HG03064 (cell line): Measurements from ENCODE around the gene ISL2.

Source experiments
- ATAC-seq: cut with Tn5 transposase; IDR thresholded peaks from one replicate; pipeline ENCODE4 v1.9.1; 2021; ENCODE audit warnings: low read depth; ENCODE audit not compliant: unreplicated experiment

ISL2 gene

DNA sequence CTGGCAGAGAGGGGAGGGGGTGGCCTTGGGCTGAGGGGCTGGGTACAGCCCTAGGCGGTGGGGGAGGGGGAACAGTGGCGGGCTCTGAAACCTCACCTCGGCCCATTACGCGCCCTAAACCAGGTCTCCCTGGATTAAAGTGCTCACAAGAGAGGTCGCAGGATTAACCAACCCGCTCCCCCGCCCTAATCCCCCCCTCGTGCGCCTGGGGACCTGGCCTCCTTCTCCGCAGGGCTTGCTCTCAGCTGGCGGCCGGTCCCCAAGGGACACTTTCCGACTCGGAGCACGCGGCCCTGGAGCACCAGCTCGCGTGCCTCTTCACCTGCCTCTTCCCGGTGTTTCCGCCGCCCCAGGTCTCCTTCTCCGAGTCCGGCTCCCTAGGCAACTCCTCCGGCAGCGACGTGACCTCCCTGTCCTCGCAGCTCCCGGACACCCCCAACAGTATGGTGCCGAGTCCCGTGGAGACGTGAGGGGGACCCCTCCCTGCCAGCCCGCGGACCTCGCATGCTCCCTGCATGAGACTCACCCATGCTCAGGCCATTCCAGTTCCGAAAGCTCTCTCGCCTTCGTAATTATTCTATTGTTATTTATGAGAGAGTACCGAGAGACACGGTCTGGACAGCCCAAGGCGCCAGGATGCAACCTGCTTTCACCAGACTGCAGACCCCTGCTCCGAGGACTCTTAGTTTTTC, 4.9 kb downstream of the ISL2 start:
- no peak for ATAC-seq

DNA sequence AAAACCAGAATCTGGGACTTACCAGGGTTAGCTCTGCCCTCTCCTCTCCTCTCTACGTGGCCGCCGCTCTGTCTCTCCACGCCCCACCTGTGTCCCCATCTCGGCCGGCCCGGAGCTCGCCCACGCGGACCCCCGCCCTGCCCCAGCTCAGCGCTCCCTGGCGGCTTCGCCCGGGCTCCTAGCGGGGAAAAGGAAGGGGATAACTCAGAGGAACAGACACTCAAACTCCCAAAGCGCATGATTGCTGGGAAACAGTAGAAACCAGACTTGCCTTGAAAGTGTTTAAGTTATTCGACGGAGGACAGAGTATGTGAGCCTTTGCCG, 5.4 kb downstream of the ISL2 start:
- ATAC-seq, result no peak

DNA sequence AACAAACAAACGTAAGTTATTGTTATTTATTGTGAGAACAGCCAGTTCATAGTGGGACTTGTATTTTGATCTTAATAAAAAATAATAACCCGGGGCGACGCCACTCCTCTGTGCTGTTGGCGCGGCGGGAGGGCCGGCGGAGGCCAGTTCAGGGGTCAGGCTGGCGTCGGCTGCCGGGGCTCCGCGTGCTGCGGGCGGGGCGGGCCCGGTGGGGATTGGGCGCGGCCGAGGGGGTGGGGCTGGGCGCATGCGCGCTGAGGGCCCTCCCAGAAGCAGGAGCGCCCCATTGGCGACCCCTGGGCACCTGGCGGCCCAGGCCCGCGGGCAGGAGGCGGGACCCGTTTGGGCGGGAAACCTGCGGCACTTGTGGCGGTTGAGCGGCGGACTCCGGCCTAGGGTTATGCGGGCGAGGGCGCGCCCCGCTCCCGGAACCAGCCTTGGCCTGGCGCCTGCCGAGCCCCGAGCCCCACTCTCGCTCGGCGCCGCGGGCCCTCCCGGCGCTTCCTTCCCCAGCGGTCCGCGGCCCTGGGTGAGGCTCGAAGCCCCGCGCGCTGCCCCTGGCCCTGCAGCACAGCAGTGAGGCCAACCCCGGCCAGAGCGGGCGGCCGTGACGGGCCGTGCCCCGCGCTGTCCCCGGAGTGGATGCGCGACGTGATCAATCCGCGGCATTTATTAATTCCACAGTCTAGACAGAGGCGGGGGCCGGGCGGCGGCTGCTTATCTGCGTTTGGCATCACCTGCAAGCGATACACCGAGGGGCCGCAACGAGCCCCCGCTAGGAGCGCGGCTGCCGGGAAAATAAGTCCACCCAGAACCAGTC, 6.0 kb downstream of the ISL2 start:
- ATAC-seq, result no peak

DNA sequence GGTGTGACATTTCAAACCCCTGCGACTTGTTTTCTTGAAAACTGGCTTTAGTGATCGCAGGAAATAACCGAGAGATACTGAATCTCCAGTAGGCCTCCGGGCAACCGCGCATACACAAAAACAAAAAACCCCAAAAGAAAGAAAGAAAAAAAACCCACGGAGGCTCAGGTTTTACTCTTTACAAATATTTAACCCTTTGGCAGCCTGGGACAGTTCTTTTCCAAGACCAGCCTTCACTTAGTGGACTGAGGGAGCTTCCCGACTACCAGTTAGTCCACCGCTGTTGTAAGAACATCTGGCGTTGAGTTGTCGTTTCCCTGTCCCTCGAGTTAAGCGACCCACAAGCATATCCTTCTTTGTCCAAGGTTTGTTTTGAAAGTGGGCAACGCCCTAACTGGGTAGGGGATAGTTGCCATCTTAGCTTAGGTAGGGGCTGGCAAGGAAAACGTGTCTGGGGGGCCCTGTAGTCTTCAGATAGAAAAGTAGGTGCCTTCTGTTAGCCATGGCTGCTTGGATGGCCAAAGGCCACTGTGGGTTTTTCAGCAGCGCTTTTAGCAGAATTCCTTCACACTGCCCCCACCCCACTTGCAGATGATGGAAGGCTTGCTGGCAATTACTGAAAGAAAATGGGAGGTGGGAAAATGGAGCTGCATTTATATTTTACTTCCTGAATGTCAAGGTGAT, 6.9 kb downstream of the ISL2 start:
- ATAC-seq, result no peak

DNA sequence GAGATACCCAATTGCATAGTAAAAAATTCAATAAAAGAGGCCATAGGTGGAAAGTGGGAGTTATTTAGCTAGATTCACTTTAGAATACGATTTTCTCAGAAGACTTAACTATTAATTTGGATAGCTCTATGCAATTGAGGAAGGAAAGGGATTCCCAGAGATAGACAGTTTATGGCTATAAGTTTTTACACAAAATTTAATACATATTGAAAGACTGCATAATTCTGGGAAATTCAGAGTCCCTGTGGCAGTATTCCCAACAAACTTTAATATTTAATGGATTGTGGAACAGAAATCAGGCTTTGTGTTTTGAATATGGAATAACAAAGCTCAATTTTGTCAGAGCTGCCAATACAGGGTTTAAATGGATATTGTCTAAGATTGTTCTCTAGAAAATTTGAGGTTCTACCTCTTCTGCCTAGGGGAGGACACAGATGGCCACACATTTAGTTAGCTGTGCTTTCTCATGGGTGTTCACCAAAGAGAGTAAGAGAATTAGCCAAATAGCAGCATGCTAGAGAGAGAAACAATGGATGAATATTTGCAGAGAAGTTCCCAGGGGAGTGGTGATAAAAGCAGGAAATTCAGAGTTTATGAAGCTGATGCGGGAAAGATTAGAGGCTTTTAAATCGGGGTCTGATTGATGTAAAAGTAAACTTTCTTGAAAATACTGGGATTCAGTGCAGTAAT, 8.5 kb downstream of the ISL2 start:
- ATAC-seq, result no peak

DNA sequence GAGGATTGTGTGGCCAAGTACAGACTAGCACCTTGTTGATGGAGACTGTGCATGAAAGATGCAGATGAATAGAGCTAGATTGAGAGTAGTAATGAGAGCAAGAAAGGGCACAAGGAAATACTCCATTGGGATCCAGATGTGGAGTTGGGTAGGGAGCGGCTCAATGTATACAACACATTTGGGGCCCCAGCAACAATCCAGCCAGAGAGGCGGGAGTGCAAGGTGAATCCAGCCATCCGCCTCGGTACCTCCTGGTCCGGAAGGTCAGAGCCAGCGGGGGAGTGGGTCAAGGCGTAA, 9.0 kb downstream of the ISL2 start:
- ATAC-seq, result no peak

DNA sequence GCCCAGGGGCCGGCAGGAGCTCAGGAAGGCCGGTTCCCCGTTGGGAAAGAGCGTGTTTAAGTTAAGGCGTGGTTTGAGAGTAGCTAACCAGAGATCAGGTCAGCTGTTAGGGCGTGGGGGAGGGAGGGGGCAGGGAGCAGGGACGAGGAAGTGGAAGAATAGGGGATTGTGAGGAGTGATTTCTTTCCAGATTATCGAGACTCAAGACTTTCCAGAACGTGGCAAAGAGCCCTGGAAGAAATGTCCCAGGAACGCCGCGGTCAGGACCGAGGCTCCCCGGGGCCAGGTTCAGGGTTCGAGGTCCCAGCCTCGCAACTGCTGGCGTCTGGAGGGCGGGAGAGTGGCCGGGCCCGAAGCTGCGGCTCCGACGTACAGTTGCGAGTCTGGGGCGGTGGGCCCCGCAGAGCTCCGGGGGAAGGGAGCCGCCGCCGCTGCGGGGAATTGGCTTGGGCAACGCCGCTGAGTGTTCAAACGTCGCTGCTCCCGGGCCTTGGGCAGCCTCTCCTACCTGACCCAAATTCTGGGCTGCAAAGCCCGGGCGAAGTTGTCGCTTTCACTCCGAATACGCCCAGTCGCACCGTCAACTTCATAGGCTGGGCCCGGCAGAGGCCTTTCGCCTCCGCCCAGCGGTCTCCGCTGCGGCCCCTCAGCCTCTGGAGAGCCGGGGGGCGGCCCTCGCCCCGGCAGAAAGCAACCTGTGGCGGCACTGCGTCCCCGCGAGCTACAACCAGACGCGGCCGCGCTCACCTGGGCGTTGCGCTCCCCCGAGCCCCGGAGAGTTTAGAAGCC, 9.5 kb downstream of the ISL2 start:
- ATAC-seq, result no peak

DNA sequence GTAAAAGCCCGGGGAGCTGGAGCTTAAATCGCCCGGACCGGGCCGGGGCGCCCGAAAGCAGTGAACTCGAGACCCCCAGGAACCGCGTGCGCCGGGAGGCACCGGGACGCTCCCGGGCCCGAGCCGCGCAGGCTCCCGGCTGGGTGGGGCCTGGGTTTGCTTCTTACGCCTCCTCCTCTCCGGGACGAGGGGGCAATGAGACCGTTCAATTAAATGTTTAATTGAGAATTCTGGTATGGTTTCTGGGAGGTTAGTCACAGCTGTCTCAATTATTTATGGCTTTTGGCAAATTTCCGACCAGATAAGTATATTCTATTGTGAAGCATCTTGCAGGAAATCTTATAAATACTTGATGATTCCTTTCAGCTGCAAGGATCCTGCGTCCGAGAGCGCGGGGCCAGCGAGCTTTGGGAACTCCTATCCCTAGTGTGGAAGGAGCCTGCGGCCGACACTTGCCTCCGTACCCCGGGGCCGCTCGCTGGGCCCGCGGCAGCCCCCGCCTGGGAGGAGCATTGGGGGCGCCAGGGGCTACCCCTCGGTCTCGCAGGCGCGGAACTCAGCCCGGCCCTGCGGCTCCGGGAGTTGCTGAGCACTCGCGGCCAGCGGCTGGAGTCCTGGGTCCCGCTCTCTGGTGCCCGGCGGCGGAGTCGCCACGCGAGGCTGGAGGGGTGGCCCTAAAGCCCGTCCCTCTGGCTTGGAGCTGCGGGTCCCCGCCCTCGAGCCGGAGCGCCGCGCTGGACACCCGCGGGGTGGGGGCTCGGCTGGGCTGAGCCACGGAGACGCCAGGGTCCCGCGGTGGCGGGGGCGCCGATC, 10.3 kb downstream of the ISL2 start:
- no peak for ATAC-seq

DNA sequence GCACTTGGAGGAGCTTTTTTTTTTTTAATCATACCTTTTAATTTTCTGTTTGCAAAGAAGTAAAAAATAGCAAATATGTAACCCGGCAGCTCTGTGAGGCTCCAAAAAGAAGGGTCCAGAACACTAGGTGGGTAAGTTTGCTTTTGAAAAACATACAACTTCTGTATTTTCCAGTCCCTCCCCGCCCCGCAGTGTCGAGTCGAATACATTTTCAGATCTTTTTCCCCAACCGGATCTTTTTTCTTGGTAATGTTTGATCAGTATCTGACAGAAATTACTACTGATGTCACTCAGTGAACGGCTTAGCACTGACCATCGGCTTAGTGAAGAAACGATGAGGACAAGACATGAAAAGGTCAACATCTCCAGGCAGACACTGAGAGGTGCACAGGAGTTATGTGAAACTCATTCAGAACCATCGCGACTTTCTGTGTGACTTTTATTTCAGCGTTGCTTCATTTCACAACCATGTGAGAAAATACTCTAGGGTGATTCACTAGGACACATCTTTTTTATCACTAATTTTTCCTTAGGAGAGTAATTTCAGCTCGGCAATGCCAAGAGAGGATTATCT, 11.0 kb downstream of the ISL2 start:
- ATAC-seq, result no peak

DNA sequence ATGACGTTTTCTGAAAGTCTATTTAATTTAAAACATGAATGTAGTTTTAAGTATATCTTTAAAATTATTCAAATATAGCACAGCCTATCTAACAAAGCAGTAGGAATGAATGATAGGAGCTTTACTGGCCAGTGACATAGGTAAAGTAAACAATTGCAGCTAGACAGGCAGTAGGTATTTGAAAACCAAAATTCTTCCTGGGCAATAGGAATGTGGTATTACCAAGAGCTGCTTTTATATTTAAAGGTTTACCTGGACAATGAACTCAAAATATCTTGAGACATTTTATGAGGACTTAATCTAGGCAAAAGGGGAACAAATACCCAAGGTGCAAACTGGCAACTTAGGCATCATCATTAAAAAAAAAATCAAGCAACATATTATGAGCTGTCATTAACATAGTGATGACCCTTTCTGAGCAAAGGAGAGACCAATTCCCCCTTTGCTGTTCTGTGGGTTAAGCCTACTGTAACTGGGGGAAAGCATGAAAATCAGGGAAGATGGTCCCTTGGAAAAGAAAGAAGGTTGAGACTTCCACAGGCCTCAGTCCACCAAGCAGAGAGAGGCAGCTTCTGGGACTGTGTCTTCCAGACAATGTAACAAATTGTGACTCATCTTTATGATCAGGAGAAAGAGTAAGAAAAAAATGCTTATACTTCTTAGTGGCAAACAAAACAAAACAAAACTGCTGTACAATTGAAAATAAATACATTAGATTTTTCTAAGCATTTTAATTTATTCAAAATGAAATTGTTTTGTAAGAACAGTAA, 12.9 kb downstream of the ISL2 start:
- no peak for ATAC-seq

DNA sequence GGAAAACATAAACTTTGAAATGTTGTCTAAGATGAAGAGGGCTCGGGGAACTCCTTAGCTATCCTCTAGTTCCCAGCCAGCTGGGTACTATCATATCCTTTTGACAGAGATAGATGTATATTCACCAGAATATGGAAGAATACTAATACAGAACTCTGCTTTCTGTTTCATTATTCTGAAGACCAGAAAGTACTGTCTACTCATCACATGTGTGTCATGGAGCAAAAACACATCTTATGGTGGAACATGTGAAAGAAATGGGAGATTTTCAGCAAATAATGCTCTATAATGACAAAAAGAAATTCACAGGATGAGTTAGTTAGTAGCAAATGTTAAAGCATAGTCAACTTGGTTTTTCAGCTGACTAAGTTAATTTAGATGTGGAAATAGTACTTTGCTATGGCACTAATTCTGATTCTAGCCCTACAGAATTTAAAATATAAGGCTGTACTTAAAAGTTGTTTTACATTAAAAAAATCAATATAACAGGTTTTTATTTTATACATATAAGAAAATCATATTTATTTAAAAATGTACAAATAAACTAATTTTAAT, 16.5 kb downstream of the ISL2 start:
- no peak for ATAC-seq

DNA sequence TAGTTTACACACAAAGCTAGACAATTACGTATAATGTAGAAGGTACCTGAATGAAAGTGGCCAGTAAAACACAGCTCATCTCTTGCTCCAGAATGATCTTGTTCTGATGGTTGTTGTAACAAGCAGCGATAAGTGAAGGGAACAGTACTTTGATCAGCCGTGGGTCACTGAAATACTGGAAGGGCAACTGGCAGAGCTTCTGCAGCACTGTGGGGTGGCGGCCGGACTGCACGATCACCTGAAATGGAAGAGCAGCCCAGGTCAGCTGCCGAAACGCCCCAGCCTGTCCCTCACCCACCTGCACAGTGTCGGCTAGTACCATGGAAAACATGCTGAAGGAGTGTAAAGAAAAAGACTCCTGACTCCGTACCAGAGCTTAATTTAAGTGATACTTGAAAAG, 17.3 kb downstream of the ISL2 start:
- ATAC-seq, result no peak

DNA sequence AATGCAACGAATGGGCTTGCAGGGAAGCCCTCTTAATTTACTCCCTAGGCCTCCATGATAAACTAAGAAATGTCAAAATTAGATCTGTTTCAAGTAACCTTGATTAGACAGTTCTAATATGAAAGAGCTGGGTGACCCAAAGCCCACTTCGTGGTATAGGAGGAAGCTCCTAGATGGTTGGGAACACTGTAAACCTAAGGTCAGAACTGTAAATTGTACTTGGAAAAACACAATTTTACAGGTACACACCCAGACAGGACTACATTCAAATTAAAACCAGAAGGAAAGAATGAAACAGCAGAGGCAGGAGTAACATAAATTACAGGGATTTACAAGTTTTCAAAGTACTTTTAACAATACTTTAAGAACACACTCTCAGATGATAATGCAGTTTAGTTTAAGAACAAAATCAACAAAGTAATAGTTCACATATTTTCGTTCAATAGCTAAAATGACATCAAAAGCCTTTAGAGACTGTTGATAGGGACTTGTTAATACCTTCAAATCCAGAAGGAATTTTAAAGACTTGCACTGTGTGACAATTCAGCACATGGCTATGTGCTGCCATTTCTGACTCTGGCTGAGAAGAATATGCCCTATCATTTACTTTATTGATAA, 18.4 kb downstream of the ISL2 start:
- ATAC-seq, result no peak

DNA sequence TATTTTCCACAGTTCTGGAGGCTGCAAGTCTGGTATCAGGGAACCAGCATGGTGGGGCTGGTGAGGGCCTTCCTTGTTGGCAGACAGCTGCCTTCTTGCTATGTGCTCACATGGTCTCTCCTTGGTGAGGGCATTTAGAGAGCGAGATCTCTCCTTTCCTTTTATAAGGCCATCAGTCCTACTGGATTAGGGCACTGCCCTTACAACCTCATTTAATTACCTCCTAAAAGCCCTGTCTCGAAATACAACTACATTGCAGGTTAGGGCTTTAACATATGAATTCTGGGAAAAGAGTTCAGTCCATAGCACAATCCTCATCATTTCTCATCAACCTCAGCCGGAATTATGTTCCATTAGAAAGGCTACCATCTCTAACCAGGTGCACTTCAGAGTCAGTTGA, 21.9 kb downstream of the ISL2 start:
- no peak for ATAC-seq

DNA sequence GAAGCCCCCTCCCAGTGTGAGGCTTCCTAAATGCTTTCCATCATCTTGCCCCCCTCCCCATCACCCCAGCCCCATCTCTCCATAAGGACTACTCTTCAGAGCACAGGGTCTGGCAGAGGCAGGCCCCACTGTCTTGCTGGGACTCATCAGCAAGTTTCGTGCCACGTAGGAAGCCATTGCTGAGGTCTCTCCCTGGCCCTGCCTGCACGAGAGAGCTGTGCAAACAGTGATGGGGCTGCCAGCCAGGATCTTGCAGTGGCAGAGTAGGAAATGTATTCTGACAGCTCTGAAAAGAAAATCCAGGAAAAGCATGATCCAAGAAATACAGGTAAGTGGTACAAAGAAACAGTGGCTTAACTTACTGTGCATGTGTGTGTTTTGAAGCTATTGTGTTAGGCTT, 22.6 kb downstream of the ISL2 start:
- no peak for ATAC-seq

DNA sequence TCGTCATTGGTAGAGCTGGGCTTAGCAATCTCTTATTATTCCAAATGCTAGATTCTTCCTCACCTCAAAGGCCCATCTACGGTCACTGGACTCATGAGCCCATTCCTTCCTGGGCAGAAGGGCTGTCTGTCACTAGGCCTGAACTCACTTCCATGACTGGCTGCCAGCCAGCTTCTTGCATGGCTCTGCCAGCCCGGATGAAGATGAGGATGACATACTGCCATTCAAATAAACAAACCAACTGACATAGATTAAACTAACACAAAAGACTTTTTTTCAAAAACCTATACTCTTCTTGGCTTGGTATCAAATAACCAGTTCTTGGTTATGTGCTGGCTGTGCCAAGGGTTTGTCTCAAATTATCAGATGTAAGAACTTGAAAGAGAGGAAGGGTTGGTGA, 23.8 kb downstream of the ISL2 start:
- no peak for ATAC-seq

DNA sequence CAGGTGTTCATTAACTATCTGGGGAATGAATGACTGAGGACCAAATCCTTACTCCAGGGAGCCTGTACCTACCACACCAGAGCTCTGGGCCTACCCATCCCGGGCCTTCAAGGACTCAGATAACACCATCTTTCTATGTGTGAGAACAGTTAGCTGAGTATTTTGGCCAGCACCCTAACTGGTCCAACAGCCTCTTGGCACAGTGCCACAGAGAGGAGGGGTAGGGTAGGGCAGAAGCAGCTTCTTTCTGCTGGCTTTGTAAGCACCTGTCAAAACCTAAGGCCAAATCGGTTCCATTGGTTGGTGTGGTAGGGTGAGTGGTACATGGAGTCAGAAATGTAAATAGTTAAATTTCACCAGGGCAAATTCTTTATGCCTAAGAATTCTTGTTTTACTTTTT, 26.7 kb downstream of the ISL2 start:
- ATAC-seq, result no peak

DNA sequence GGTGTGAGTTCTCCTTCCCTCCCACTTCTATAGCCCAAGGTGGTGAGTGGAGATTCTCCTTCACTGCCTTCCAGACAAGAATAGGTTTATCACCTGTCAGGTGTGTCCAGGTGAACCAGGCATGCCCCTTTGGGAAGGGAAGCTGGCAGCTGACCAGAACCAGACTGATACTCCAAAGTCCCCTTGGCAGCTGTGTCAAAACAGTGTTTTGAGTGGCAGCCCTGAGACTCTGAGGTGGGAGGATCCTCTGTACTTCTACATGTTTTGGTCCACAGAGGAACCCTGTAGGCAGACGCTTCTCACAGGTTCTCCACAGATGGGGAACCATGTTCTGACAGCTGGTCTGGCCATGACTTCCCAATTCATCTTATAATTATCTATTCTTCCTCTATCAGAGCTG, 30.1 kb downstream of the ISL2 start:
- no peak for ATAC-seq
